IPS-20b (cell line): ENCODE data around the gene IL17D.

Experiments used
- H3K27ac ChIP-seq: one replicate; pipeline ENCODE4 v1.5.1; 2013; ENCODE audit warnings: low read length
- H3K27me3 ChIP-seq: 2 replicates; pipeline ENCODE4 v1.6.1; 2013; ENCODE audit warnings: mild to moderate bottlenecking, low read length, inconsistent platforms; ENCODE audit not compliant: insufficient read depth
- H3K36me3 ChIP-seq: 2 replicates; pipeline ENCODE4 v1.6.1; 2013; ENCODE audit warnings: low read depth, mild to moderate bottlenecking, inconsistent platforms, low read length, moderate library complexity; ENCODE audit not compliant: insufficient read depth
- H3K4me1 ChIP-seq: 2 replicates; pipeline ENCODE4 v1.6.1; 2013; ENCODE audit warnings: mild to moderate bottlenecking, control low read depth, inconsistent platforms, low read length, moderate library complexity; ENCODE audit not compliant: insufficient read depth
- H3K4me3 ChIP-seq: 2 replicates; pipeline ENCODE4 v1.5.1; 2013; ENCODE audit warnings: mild to moderate bottlenecking, low read length, inconsistent platforms
- H3K9ac ChIP-seq: 2 replicates; pipeline ENCODE4 v1.6.1; 2013; ENCODE audit warnings: low read depth, mild to moderate bottlenecking, inconsistent platforms, low read length, moderate library complexity
- H3K9me3 ChIP-seq: 2 replicates; pipeline ENCODE4 v1.6.1; 2013; ENCODE audit warnings: mild to moderate bottlenecking, low read depth, low read length, inconsistent platforms; ENCODE audit not compliant: insufficient read depth

The IL17D gene, protein sequence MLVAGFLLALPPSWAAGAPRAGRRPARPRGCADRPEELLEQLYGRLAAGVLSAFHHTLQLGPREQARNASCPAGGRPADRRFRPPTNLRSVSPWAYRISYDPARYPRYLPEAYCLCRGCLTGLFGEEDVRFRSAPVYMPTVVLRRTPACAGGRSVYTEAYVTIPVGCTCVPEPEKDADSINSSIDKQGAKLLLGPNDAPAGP

DNA sequence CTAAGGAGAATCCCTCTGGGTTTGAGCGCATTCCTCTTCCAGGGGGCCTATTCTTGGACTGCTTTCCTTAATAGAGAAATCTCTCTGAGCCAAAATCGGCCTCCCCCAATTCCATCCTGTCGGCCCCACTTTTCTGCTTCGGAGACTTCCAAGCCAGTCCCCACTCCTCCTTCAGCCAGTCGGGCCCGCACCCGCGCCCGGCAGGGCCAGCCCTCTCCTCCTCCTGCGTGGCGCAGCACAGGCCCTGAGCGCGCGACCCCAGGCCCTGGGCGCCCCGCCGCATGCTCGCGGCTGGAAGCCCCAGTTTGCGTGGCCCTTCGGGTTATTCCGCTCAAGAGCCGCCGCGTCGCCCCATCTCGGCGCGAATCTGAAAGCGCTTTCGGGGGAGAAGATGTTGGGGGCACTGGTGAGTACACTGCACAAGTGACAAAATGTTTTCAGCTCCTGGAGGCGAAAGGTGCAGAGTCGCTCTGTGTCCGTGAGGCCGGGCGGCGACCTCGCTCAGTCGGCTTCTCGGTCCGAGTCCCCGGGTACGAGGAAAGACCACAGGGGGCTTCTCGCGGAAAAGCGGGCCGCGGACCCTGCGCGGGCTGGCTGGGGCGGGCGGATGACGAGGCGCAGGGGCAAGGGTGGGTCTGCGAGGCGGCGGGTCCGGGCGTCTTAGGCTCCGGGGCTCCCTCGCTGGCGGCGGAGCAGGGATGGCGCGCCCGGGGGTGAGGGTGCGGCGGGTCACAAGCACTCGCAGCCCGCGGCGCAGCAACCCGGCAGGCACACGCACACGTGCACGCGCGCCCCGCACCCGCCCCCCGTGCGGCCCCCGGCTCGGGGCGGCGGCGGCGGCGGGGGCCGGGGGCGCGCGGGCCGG is at the start of gene IL17D:
IL17D (plus strand) TSS at position 785 of the 865 bp plus-strand sequence. CDS start 303 bp downstream, outside the sequence.
- H3K9me3 ChIP-seq, result no peaks in the 10 kb centered on the region
- H3K9ac ChIP-seq, result 0 out of 2 replicates have a peak within 1 kb of the TSS, but pooled peaks have one; percentile 25
- H3K27ac ChIP-seq, result no peak within 1 kb of the TSS
- no peaks in the 10 kb centered on the region for H3K36me3 ChIP-seq
- H3K4me3 ChIP-seq, result peak within 1 kb of the TSS; percentile 74
- no peaks in the 10 kb centered on the region for H3K4me1 ChIP-seq
- peaks cover 40% of the 10 kb centered on the region for H3K27me3 ChIP-seq

DNA sequence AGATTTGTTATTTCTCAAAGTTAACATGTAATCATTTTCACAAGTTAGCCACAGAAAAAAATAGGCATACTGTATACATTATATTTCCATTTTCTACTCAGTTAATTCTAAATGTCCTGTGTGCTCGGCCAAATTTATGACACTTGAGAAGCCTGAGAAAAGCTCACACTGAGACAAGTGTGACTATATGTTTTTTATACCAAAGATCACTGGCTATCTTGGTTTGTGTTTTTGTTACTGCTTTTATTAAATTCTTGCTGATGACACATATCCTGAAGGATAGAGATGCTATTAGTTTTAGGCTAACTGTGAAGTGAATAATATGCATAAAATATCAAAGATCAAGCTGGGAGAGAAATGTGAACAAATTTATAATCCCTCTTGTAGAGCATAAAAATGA is 49.3 kb upstream of the IL17D start:
- no peaks in the 10 kb centered on the region for H3K9me3 ChIP-seq
- no peaks in the 10 kb centered on the region for H3K4me1 ChIP-seq
- H3K27ac ChIP-seq, result no peak overlapping the region
- H3K4me3 ChIP-seq, result no peak overlapping the region
- H3K9ac ChIP-seq, result no peak overlapping the region
- H3K27me3 ChIP-seq, result no peaks in the 10 kb centered on the region
- no peaks in the 10 kb centered on the region for H3K36me3 ChIP-seq

- H3K4me1 ChIP-seq, result no peaks in the 10 kb centered on the region
- no peak overlapping the region for H3K27ac ChIP-seq
- H3K4me3 ChIP-seq, result no peak overlapping the region
- no peaks in the 10 kb centered on the region for H3K36me3 ChIP-seq
- no peaks in the 10 kb centered on the region for H3K9me3 ChIP-seq
- H3K9ac ChIP-seq, result no peak overlapping the region
- H3K27me3 ChIP-seq, result no peaks in the 10 kb centered on the region
Observed at GRCh38 chr13:20658451-20659040, 45.0 kb upstream of the IL17D start.

DNA sequence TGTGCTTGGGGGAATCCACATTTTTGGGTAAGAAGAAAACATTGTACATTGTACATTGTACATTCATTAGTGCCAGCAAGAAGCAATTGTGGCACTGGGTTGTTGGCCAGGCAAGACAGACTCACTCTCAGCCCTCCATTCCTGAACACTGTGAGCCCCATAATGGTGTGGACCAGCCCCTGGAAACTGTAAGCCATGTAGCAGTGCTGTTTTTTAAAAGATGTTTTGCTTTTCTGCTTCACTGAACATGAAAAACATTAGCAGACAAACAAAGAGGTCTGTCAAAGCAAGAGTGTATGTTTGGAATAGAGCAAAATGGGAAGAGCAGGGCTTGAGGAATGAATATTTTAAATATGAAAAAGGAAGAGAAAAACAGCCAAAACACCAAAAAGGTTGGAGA is 39.1 kb upstream of the IL17D start:
- Histone ChIP-seq H3K9me3 (no peaks in the 10 kb centered on the region), H3K27me3 (no peaks in the 10 kb centered on the region), H3K36me3 (no peaks in the 10 kb centered on the region), H3K27ac (no peak overlapping the region), H3K4me1 (no peaks in the 10 kb centered on the region), H3K4me3 (no peak overlapping the region), H3K9ac (no peak overlapping the region)

DNA sequence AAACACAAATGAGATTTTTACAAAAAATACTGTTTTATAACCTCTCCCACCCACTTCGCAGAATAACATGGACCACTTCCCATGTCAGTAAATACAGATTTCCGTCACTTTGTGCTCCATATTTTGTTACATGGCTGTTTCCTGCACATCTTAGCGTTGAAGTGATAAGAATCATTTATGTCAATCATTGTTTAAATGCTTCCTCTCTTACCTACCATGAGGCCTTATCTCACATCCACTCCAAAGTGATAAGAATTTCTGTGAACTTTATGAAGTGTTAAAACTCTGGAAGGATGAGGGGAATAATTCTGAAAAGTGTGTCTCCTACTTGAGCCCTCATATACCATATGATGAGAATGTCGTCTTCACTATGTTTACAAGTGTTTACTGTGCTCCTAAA is 36.6 kb upstream of the IL17D start:
- H3K4me1 ChIP-seq, result no peaks in the 10 kb centered on the region
- H3K27me3 ChIP-seq, result no peaks in the 10 kb centered on the region
- no peak overlapping the region for H3K4me3 ChIP-seq
- no peak overlapping the region for H3K9ac ChIP-seq
- no peaks in the 10 kb centered on the region for H3K9me3 ChIP-seq
- H3K27ac ChIP-seq, result no peak overlapping the region
- H3K36me3 ChIP-seq, result no peaks in the 10 kb centered on the region

DNA sequence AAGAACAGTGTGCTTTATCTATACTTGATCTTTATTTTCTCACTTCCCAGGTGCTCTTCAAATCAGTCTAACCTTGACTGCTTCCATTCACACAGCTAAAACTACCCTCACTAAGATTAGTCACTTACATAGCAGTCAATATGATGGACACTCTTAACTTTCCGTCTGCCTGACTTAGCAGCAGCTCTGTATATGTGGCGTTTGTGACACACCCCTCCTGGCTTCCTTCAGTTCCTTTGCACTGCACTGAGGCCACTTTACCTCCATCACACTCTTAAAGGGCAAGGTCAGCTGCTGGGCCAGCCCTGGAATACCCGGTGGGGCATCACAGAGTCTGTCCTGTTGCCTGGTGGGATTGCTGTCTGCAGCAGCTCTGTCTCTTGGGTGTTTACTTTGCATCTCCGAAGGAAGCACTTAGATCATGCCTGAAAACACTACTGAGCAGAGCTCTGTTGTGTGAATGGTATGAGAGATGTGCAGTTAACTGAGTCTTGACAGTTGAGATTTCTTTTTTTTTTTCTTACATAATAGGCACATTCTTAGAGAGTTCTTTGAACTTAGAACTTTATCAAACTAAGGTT is 35.6 kb upstream of the IL17D start:
- Histone ChIP-seq H3K27me3 (no peaks in the 10 kb centered on the region), H3K36me3 (no peaks in the 10 kb centered on the region), H3K4me1 (no peaks in the 10 kb centered on the region), H3K27ac (no peak overlapping the region), H3K4me3 (no peak overlapping the region), H3K9ac (no peak overlapping the region), H3K9me3 (no peaks in the 10 kb centered on the region)

GRCh38 chr13:20669162-20669561 is 34.3 kb upstream of the IL17D start:
- Histone ChIP-seq H3K27ac (no peak overlapping the region), H3K9me3 (no peaks in the 10 kb centered on the region), H3K27me3 (no peaks in the 10 kb centered on the region), H3K4me1 (no peaks in the 10 kb centered on the region), H3K4me3 (no peak overlapping the region), H3K36me3 (no peaks in the 10 kb centered on the region), H3K9ac (no peak overlapping the region)

DNA sequence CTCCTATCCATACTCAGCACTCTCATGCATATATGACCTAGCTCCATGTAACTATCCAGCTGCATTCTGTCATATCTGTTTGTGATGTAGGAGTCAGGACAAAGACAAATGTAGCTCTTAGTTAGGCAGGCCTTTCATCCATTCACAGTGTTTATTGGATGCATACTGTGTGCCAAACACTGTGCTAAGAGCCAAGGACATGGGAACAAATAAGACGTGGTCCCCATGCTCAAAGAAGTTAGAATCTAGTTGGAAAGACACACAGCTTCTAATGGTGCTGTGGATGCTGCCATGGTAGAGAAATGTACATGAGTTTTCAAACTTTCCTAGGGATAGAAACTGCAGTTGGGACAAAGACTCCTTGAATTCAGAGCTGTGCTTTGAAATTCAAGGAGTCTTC is 31.7 kb upstream of the IL17D start:
- no peaks in the 10 kb centered on the region for H3K27me3 ChIP-seq
- no peaks in the 10 kb centered on the region for H3K36me3 ChIP-seq
- H3K9ac ChIP-seq, result no peak overlapping the region
- H3K4me1 ChIP-seq, result no peaks in the 10 kb centered on the region
- no peaks in the 10 kb centered on the region for H3K9me3 ChIP-seq
- no peak overlapping the region for H3K27ac ChIP-seq
- H3K4me3 ChIP-seq, result no peak overlapping the region

GRCh38 chr13:20672772-20673171 is 30.7 kb upstream of the IL17D start:
- H3K9me3 ChIP-seq, result no peaks in the 10 kb centered on the region
- H3K36me3 ChIP-seq, result no peaks in the 10 kb centered on the region
- H3K27me3 ChIP-seq, result no peaks in the 10 kb centered on the region
- no peak overlapping the region for H3K27ac ChIP-seq
- no peak overlapping the region for H3K9ac ChIP-seq
- H3K4me1 ChIP-seq, result no peaks in the 10 kb centered on the region
- no peak overlapping the region for H3K4me3 ChIP-seq

DNA sequence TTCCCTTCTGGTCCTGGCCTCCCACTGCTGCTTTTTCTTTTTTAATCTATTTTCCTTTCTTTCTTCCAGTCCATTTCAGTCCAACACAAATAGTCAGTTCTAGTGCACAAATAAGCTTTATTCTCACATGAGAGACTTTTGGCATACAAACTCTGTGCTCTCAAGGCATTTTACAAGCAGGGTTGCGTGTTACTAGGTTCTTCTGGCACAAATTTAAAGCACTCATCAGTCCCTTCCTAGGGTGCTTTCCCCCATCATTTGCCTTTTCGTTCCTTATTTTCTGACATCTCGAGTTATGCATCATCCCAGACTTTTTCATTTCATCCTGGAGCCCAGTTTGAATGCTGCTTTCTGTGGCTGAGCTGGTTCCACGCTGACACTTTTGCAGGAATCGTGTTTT is 29.8 kb upstream of the IL17D start:
- Histone ChIP-seq H3K9me3 (no peaks in the 10 kb centered on the region), H3K9ac (no peak overlapping the region), H3K36me3 (no peaks in the 10 kb centered on the region), H3K4me3 (no peak overlapping the region), H3K4me1 (no peaks in the 10 kb centered on the region), H3K27me3 (no peaks in the 10 kb centered on the region), H3K27ac (no peak overlapping the region)

DNA sequence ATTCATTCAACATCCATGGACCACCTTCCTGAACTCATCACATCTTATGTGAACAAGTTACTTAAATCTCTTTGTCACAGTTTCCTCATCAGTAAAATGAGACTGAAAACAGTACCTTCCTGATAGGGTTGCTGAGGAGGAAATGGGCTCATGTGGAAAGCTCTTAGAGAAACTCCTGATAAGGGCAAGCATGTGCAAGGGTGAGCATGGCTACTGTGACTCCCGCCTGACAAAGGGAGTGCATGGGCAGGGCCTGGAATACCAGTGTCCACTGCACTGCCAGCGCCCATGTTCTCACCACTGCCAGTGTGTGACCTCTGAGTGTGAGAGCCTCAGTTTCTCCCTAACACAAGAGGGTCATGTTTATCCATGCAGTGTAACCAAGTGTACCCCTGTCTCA is 27.3 kb upstream of the IL17D start:
- H3K36me3 ChIP-seq, result no peaks in the 10 kb centered on the region

More for the DNA sequence above, 27.3 kb upstream of the IL17D start:
- Histone ChIP-seq H3K9ac (no peak overlapping the region), H3K27ac (no peak overlapping the region), H3K4me3 (no peak overlapping the region), H3K4me1 (no peaks in the 10 kb centered on the region), H3K27me3 (no peaks in the 10 kb centered on the region), H3K9me3 (no peaks in the 10 kb centered on the region)
